C4-2B (cell line): Measurements from ENCODE around the gene ANKRD39.

ENCODE experiments used
- CTCF ChIP-seq: fragments of 450-650 bp; conservative IDR thresholded peaks from 2 replicates; pipeline ENCODE4 v1.5.1; 2017; ENCODE audit warnings: mild to moderate bottlenecking
- ZFX ChIP-seq: fragments of 450-650 bp; IDR thresholded peaks from 2 replicates; pipeline ENCODE4 v1.6.1; 2017

GRCh38 chr2:96860065-96861029 is 2.5 kb upstream of the ANKRD39 start:
- TF ChIP-seq CTCF, result no peak
- TF ChIP-seq ZFX, result no peak
